Large intestine (tissue), 3 donors: ENCODE data around the gene DXO. TPM values are rescaled to one million over a fixed set of nuclear protein-coding genes. Genes with fewer than 3 reads are reported as not detected.
"Not testable (repeated sequence)": the region's sequence is repeated elsewhere in the genome, so short reads cannot be mapped to it uniquely, and the experiment has no call there.

Source experiments
- DNase-seq, 2 donors: peaks; one replicate each; pipeline versions ENCODE4 v3.0.0 to v3.0.0-alpha.2; 2013
- H3K27ac ChIP-seq: one replicate; pipeline ENCODE4 v1.5.1; 2013; ENCODE audit warnings: low read length
- H3K27me3 ChIP-seq: 2 replicates; pipeline ENCODE4 v1.6.1; 2013; ENCODE audit warnings: low read length; ENCODE audit not compliant: control insufficient read depth, insufficient read depth
- H3K36me3 ChIP-seq: 2 replicates; pipeline ENCODE4 v1.6.1; 2013; ENCODE audit warnings: low read length; ENCODE audit not compliant: control insufficient read depth, insufficient read depth
- H3K4me1 ChIP-seq: one replicate; pipeline ENCODE4 v1.6.1; 2013; ENCODE audit warnings: low read length; ENCODE audit not compliant: control insufficient read depth, insufficient read depth
- H3K4me3 ChIP-seq: one replicate; pipeline ENCODE4 v1.5.1; 2013; ENCODE audit warnings: low read length
- H3K9me3 ChIP-seq: one replicate; pipeline ENCODE4 v1.6.1; 2013; ENCODE audit warnings: mild to moderate bottlenecking, low read depth, low read length, moderate library complexity; ENCODE audit not compliant: control insufficient read depth
- WGBS: methylation state at CpG from one replicate; pipeline ENCODE4 v1.1.5; 2013; ENCODE audit warnings: low lambda C conversion rate; ENCODE audit not compliant: insufficient coverage; 5-methylcytosine and 5-hydroxymethylcytosine counted together
- polyA plus RNA-seq: library from polyadenylated mRNA; unstranded; fragments of 120-200 nt; gene quantifications from one replicate; pipeline ENCODE4 v1.2.1, GENCODE V29; 2013

Gene DXO
- polyA plus RNA-seq, 1 donor = 20.0 TPM

DNA sequence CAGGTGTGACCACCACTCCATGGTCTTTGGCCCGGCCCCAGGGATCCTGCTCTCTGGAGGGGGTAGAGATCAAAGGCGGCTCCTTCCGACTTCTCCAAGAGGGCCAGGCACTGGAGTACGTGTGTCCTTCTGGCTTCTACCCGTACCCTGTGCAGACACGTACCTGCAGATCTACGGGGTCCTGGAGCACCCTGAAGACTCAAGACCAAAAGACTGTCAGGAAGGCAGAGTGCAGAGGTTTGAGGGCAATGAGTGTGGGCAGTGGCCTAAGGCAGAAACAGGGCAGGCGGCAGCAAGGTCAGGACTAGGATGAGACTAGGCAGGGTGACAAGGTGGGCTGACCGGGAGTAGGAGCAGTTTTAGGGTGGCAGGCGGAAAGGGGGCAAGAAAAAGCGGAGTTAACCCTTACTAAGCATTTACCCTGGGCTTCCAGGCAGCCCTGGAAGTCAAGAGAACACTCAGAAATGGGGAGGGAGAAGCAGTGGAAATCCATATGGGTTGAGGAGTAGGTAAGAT lies 25.5 kb downstream of the DXO start:
- Histone ChIP-seq H3K27ac (peak overlapping the region; percentile 94), H3K36me3 (peaks cover 7% of the 10 kb centered on the region), H3K4me1 (peaks cover 25% of the 10 kb centered on the region), H3K27me3 (no peaks in the 10 kb centered on the region), H3K4me3 (peak overlapping the region; percentile 30), H3K9me3 (no peaks in the 10 kb centered on the region)
- 83% methylated on average over 1 of the region's 11 CpGs for WGBS
- no peak for DNase-seq

DNA sequence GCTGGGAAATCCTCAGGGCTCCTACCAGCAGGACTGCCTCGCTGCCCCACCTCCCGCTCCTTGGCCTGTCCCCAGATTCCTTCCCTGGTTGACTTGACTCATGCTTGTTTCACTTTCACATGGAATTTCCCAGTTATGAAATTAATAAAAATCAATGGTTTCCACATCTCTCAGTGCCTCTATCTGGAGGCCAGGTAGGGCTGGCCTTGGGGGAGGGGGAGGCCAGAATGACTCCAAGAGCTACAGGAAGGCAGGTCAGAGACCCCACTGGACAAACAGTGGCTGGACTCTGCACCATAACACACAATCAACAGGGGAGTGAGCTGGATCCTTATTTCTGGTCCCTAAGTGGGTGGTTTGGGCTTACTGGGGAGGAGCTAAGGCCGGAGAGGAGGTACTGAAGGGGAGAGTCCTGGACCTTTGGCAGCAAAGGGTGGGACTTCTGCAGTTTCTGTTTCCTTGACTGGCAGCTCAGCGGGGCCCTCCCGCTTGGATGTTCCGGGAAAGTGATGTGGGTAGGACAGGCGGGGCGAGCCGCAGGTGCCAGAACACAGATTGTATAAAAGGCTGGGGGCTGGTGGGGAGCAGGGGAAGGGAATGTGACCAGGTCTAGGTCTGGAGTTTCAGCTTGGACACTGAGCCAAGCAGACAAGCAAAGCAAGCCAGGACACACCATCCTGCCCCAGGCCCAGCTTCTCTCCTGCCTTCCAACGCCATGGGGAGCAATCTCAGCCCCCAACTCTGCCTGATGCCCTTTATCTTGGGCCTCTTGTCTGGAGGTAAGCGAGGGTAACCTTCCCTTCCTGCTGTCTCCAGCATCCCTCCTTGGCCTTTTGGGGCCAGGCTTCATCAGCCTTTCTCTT lies 26.2 kb downstream of the DXO start, which contains the start of gene CFB:
Gene CFB, plus strand, starts transcription at position 589 of the 863 bp plus-strand sequence. Its CDS starts 127 bp downstream, at position 716.
- peak; percentile 89 to 97 for DNase-seq
- Histone ChIP-seq H3K27me3 (no peaks in the 10 kb centered on the region), H3K4me1 (peaks cover 25% of the 10 kb centered on the region), H3K27ac (peak within 1 kb of the TSS; percentile 94), H3K4me3 (peak within 1 kb of the TSS; percentile 30), H3K36me3 (peaks cover 2% of the 10 kb centered on the region), H3K9me3 (no peaks in the 10 kb centered on the region)
- WGBS = no CpG with 5 or more reads among the region's 11 CpGs

DNA sequence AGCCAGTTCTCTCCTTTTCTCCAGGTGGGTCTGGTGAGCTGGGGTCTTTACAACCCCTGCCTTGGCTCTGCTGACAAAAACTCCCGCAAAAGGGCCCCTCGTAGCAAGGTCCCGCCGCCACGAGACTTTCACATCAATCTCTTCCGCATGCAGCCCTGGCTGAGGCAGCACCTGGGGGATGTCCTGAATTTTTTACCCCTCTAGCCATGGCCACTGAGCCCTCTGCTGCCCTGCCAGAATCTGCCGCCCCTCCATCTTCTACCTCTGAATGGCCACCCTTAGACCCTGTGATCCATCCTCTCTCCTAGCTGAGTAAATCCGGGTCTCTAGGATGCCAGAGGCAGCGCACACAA lies 26.8 kb downstream of the DXO start:
- 100% methylated on average over 1 of the region's 9 CpGs for WGBS
- H3K27ac ChIP-seq = peak overlapping the region; percentile 94
- H3K4me3 ChIP-seq = no peak overlapping the region
- no peaks in the 10 kb centered on the region for H3K36me3 ChIP-seq
- H3K27me3 ChIP-seq = no peaks in the 10 kb centered on the region
- H3K9me3 ChIP-seq = no peaks in the 10 kb centered on the region
- DNase-seq = no peak
- peaks cover 25% of the 10 kb centered on the region for H3K4me1 ChIP-seq

DNA sequence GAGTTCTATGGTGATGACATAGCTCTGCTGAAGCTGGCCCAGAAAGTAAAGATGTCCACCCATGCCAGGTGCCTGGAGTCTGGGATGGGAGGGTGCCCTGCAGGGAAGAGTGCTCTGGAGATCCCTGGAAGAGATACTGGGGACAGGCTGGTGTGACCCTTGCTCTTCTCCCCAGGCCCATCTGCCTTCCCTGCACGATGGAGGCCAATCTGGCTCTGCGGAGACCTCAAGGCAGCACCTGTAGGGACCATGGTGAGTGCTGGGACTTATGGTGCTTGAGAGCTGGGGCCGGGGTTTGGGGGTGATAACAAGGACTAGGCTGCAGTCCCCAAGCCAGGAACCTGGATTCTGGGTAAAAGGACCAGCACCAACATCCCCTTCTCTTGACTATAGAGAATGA lies 28.2 kb downstream of the DXO start:
- H3K4me1 ChIP-seq = peaks cover 24% of the 10 kb centered on the region
- H3K27ac ChIP-seq = no peak overlapping the region
- H3K27me3 ChIP-seq = no peaks in the 10 kb centered on the region
- no peaks in the 10 kb centered on the region for H3K9me3 ChIP-seq
- no CpG with 5 or more reads among the region's 3 CpGs for WGBS
- no peak for DNase-seq
- no peak overlapping the region for H3K4me3 ChIP-seq
- H3K36me3 ChIP-seq = no peaks in the 10 kb centered on the region

DNA sequence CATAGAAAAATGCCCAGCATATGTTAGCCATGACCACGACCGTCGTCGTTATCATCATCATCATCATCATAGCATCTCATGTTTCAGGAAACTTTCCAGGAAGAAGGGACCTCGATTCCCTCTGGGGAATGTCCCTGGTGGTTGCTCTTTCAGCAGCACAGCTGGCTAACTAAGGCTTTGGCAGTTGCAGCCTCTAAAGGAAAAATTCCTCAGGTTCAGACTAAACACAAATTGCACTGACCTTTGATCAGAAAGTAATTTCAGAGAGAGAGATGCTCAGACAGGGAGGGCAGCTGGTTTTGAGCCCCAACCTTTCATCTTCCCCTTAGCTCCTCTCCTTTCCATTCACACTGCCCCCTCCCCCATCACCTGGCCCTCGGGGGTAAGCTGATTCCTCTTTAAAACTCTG lies 31.7 kb downstream of the DXO start:
- DNase-seq = peak in 1 of 2 donors; percentile 60
- no peak overlapping the region for H3K4me3 ChIP-seq
- H3K27me3 ChIP-seq = no peaks in the 10 kb centered on the region
- H3K4me1 ChIP-seq = peaks cover 14% of the 10 kb centered on the region
- 0% methylated on average over 1 of the region's 6 CpGs for WGBS
- no peak overlapping the region for H3K27ac ChIP-seq
- H3K9me3 ChIP-seq = no peaks in the 10 kb centered on the region
- H3K36me3 ChIP-seq = no peaks in the 10 kb centered on the region

DNA sequence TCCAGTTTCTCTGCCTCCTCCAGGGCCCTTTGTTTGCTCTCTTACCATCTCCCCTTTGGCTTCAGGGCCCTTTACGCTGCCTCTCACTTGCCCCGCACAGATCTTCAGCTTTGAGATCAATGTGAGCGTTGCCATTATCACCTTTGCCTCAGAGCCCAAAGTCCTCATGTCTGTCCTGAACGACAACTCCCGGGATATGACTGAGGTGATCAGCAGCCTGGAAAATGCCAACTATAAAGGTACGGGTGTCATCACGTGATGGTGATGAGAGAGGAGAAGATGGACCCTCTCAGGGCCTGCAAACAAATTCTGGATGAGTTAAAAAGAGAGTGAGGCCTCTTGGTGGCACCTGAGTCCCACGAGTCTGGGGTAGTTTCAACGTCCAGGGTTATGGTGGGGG lies 36.1 kb downstream of the DXO start:
- peak; percentile 49 to 60 for DNase-seq
- H3K4me1 ChIP-seq = peaks cover 6% of the 10 kb centered on the region
- no peaks in the 10 kb centered on the region for H3K27me3 ChIP-seq
- WGBS = no CpG with 5 or more reads among the region's 9 CpGs
- no peak overlapping the region for H3K27ac ChIP-seq
- H3K36me3 ChIP-seq = no peaks in the 10 kb centered on the region
- no peak overlapping the region for H3K4me3 ChIP-seq
- no peaks in the 10 kb centered on the region for H3K9me3 ChIP-seq

DNA sequence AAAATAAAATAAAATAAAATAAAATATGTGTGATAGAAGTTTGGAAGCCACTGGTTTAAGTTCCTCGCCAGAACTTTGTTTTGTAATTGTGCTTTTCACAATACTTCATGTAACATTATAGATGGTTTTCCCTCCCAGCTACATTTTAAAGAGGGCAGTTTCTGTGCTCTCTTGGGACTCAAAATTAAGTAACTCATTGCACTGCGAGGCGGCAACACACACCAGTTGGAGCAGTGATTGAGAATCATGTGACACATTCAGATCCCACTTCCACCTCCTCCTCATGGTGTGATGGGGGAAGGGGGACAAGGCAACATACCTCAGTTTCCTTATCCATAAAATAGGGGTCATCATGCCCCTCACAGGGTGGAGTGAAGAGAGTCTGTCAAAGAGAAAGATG lies 36.9 kb downstream of the DXO start:
- 100% methylated on average over 1 of the region's 3 CpGs for WGBS
- no peaks in the 10 kb centered on the region for H3K36me3 ChIP-seq
- H3K27ac ChIP-seq = no peak overlapping the region
- H3K27me3 ChIP-seq = no peaks in the 10 kb centered on the region
- peaks cover 6% of the 10 kb centered on the region for H3K4me1 ChIP-seq
- no peak overlapping the region for H3K4me3 ChIP-seq
- no peak for DNase-seq
- H3K9me3 ChIP-seq = no peaks in the 10 kb centered on the region

DNA sequence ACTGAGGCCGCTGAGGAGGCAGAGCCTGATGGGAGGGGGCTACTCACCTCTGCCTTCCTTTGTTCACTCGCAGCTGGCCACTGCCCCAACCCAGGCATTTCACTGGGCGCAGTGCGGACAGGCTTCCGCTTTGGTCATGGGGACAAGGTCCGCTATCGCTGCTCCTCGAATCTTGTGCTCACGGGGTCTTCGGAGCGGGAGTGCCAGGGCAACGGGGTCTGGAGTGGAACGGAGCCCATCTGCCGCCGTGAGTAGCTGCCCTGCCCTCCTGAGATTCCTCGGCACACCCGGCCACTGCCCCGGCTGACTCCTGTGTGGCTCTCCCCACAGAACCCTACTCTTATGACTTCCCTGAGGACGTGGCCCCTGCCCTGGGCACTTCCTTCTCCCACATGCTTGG lies 38.4 kb downstream of the DXO start:
- Histone ChIP-seq H3K27me3 (no peaks in the 10 kb centered on the region), H3K4me3 (no peak overlapping the region), H3K9me3 (no peaks in the 10 kb centered on the region), H3K27ac (no peak overlapping the region), H3K4me1 (peaks cover 6% of the 10 kb centered on the region), H3K36me3 (no peaks in the 10 kb centered on the region)
- DNase-seq = no peak
- no CpG with 5 or more reads among the region's 19 CpGs for WGBS

DNA sequence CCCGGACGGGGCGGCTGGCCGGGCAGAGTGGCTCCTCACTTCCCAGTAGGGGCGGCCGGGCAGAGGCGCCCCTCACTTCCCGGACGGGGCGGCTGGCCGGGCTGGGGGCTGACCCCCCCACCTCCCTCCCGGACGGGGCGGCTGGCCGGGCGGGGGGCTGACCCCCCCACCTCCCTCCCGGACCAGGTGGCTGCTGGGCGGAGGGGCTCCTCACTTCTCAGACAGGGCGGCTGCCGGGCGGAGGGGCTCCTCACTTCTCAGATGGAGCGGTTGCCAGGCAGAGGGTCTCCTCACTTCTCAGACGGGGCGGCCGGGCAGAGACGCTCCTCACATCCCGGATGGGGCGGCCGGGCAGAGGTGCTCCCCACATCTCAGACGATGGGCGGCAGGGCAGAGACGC lies 39.8 kb downstream of the DXO start:
- H3K4me1 ChIP-seq = peaks cover 15% of the 10 kb centered on the region
- H3K9me3 ChIP-seq, H3K27ac ChIP-seq, H3K36me3 ChIP-seq, H3K4me3 ChIP-seq, H3K27me3 ChIP-seq, DNase-seq: not testable (repeated sequence)
- WGBS = no CpG with 5 or more reads among the region's 32 CpGs

DNA sequence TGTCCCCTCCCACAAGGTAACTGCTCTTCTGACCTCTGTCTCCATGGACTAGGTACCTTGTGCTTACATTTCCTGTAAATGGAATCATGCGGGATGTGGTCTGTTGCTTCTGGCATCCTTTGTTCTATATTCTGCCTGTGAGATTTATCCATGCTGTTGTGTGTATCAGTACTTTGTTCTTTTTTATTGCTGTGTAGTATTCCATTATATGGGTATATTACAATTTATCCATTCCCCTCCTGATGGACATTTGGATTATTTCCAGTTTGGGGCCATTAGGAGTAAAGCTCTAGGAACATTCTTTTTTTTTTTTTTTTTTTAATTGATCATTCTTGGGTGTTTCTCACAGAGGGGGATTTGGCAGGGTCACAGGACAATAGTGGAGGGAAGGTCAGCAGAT lies 41.0 kb downstream of the DXO start:
- peaks cover 14% of the 10 kb centered on the region for H3K4me1 ChIP-seq
- H3K27ac ChIP-seq = no peak overlapping the region
- no peak overlapping the region for H3K4me3 ChIP-seq
- H3K27me3 ChIP-seq = no peaks in the 10 kb centered on the region
- no peak for DNase-seq
- WGBS = no CpG with 5 or more reads among the region's 1 CpG
- H3K36me3 ChIP-seq = no peaks in the 10 kb centered on the region
- no peaks in the 10 kb centered on the region for H3K9me3 ChIP-seq

DNA sequence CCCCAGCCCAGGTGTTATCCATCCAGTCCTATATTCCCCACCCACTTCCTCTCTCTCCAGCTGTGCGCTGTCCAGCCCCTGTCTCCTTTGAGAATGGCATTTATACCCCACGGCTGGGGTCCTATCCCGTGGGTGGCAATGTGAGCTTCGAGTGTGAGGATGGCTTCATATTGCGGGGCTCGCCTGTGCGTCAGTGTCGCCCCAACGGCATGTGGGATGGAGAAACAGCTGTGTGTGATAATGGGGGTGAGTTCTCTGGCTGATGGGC lies 43.3 kb downstream of the DXO start:
- Histone ChIP-seq H3K4me3 (no peak overlapping the region), H3K27me3 (no peaks in the 10 kb centered on the region), H3K9me3 (no peaks in the 10 kb centered on the region), H3K4me1 (peaks cover 9% of the 10 kb centered on the region), H3K27ac (no peak overlapping the region), H3K36me3 (no peaks in the 10 kb centered on the region)
- WGBS = no CpG with 5 or more reads among the region's 9 CpGs
- DNase-seq = no peak
